SW480 (cell line): ENCODE data around the gene UBE2C.

Source experiments
- DNase-seq: peaks from one replicate; pipeline ENCODE4 v3.0.0-alpha.2; 2016; ENCODE audit warnings: low spot score

The UBE2C gene

DNA sequence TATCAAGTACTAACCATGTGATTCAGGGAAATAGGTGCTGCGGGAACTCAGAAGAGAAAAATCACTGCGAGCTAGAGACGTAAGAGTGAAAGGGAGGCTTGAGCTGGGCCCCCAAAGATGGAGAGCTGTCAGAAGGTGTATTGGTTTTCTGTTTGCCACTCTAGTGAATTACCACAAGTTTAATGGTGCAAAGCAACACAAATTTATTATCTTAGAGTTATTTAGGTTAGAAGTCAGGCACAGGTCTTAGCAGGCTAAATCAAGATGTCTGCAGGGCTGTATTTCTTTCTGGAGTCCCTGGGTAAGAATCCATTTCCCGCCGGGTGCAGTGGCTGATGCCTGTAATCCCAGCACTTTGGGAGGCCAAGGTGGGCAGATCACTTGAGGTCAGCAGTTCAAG lies 47.5 kb downstream of the UBE2C start:
- DNase-seq = no peak

DNA sequence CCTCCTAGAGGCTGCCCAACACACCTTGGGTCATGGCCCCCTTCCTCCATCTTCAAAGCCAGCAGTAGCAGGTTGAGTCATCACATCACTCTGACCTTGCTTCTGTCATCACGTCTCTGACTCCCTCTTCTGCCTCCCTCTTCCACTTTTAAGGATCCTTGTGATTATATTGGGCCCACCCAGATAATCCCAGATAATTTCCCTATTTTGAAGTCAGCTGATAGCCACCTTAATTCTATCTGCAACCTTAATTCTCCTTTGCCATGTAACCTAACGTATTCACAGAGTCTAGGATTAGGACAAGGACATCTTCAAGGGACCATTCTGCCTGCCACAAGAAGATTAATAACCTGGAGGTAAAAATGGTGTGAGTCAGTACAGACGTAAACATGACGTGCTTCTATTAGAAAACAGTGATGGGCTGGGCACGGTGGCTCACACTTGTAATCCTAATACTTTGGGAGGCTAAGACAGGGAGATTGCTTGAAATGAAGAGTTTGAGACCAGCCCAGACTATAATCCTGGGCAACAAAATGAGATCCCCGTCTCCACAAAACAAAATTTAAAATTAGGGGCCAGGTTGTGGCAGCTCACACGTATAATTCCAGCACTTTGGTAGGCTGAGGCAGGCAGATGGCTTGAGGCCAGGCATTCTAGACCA lies 48.2 kb downstream of the UBE2C start:
- DNase-seq = no peak

DNA sequence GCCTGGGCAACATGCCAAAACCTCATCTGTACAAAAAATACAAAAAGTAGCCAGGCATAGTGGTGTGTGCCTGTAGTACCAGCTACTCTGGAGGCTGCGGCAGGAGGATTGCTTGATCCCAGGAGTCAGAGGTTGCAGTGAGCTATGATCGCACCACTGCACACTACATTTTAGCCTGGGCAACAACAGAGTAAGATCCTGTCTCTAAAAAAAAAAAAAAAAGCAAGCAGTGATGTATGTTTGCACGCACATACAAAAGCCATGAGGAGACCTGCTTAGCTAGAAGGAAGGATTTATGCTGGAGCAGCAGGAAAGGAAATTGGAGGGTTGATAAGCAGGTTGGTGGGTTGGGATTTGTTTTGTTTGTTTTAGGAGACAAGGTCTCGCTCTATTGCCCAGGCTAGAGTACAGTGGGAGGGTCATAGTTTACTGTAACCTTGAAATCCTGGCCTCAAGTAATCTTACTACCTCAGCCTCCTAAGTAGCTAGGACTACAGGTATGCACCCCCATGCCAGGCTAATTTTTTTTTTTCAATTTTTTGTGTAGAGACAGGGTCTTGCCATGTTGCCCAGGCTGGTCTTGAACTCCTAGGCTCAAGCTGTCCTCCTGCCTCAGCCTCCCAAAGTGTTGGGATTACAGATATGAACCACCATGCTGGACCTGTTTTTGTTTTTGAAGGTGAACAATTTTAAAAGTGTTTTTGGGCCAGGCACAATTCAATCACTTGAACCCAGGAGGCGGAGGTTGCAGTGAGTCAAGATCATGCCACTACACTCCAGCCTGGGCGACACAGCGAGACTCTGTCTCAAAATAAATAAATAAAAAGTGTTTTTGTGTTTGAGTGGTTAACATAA lies 49.0 kb downstream of the UBE2C start:
- DNase-seq = no peak

DNA sequence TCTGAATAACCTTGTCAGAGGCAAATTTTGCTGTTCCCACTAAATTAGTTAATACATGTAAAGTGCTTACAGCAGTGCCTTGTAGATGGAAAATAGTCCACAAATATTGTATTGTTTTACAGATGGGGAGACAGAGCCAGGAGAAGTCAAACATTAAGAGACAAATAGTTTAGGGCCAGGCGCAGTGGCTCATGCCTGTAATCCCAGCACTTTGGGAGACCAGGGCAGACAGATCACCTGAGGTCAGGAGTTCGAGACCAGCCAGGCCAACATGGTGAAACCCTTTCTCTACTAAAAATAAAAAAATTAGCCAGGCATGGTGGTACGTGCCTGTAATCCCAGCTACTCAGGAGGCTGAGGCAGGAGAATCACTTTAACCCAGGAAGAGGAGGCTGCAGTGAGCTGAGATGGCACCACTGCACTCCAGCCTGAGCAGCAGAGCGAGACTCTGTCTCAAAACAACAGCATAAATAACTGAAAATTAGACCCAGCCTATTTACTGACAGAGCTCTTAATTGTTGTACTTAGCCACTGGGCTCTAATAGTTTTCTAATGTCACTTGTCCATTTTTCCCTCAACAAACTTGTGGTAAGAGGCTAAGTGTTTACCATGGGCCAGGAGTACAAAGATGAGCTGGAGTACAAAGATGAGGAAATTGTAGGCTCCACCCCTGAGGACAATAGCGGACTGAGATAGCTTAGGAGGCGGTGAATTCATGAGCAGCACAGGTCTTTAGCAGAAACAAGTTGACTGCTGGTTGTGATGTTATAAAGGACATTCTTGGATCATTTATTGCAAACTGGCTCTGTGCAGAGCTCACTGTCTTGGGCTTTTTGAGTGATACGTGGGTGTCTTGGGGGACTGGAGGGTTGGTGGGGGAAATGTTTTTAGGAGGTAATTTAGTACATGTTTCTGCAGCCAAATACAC lies 51.4 kb downstream of the UBE2C start:
- no peak for DNase-seq

DNA sequence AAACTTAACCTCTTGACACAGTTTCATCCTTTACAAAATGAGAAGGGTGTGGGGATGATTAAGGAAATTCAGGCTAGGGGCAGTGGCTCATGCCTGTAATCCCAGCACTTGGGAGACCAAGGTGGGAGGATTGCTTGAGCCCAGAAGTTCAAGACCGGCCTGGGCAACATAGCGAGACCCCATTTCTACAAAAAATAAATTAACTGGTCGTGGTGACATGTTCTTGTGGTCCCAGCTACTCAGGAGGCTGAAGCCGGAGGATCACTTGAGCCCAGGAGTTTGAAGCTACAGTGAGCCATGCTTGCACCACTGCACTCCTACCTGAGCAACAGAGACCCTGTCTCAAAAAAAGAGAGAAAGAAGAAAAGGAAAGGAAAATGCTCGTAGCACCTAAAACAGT lies 54.0 kb downstream of the UBE2C start:
- no peak for DNase-seq
